Mononuclear cell (primary cell): ENCODE results near the gene SDR42E2. TPM values are rescaled to one million over a fixed set of nuclear protein-coding genes. Genes with fewer than 3 reads are reported as not detected.
A peak's percentile ranks its signal among the peaks of the same experiment; 100 is the strongest.
"Not testable (repeated sequence)": the region's sequence is repeated elsewhere in the genome, so short reads cannot be mapped to it uniquely, and the experiment has no call there.

Source experiments
- H3K27me3 ChIP-seq: 2 replicates; pipeline ENCODE4 v1.6.0; 2011; ENCODE audit warnings: low read length, control low read depth; ENCODE audit not compliant: insufficient read depth
- H3K4me1 ChIP-seq: 2 replicates; pipeline ENCODE4 v1.5.1; 2011; ENCODE audit warnings: mild to moderate bottlenecking, low read length, control low read depth; ENCODE audit not compliant: insufficient read depth
- H3K4me3 ChIP-seq: 2 replicates; pipeline ENCODE4 v1.5.1; 2011; ENCODE audit warnings: mild to moderate bottlenecking, low read length, moderate library complexity
- H3K9me3 ChIP-seq: 2 replicates; pipeline ENCODE4 v1.5.1; 2011; ENCODE audit warnings: low read depth, mild to moderate bottlenecking, control low read depth, low read length
- total RNA-seq: library from RNA; depleted of rRNA; stranded (reverse); fragments of >200 nt; gene quantifications from one replicate; pipeline ENCODE4 v1.2.3, GENCODE V29; 2012

The SDR42E2 gene
- total RNA-seq, 1 donor: 0.52 TPM

- Histone ChIP-seq H3K4me1 (peaks cover 64% of the 10 kb centered on the region), H3K9me3 (no peaks in the 10 kb centered on the region), H3K27me3 (no peaks in the 10 kb centered on the region), H3K4me3 (no peak overlapping the region)
These were observed 30.7 kb downstream of the SDR42E2 start for GRCh38 chr16:22193063-22193411.

DNA sequence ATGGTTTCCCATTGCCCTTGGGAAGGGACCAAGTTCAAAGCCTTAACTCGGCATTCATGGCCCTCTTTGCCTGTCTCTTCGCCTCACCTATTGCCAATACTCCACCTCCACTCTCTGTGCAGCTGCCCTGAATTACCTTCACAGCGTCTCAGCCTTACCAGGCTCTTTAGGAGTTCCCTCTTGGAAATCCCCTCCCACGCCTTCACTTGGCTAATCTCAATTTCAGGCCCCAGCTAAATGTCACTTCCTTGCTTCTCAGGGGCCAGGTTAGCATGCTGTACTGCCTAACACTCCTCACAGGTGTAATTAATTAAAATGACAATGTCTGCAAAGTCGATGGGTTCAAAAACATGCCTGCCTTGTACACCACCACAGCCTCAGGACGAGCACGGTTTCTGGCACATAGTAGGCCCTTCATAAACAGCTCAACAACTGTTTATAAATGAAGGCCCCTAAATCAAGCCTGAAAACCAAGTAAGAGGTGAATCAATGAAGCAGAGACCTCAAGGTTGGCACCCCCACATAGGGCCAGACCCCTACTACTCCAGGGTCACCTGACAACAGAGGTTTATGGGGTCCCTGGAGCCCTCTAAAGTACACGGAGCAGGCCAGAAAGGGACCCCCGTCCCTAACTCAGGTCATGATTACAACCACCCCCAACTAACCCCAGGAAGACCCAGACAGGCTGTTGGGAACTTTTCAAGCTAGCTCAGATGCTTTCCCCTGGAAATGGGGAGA lies 32.6 kb downstream of the SDR42E2 start:
- no peaks in the 10 kb centered on the region for H3K27me3 ChIP-seq
- no peak overlapping the region for H3K4me3 ChIP-seq
- no peaks in the 10 kb centered on the region for H3K9me3 ChIP-seq
- H3K4me1 ChIP-seq: peaks cover 45% of the 10 kb centered on the region

GRCh38 chr16:22195445-22195694 lies 33.1 kb downstream of the SDR42E2 start:
- no peaks in the 10 kb centered on the region for H3K9me3 ChIP-seq
- peaks cover 44% of the 10 kb centered on the region for H3K4me1 ChIP-seq
- H3K4me3 ChIP-seq: peak overlapping the region; percentile 51
- H3K27me3 ChIP-seq: no peaks in the 10 kb centered on the region

- Histone ChIP-seq H3K4me1 (peaks cover 44% of the 10 kb centered on the region), H3K27me3 (no peaks in the 10 kb centered on the region), H3K9me3 (no peaks in the 10 kb centered on the region), H3K4me3 (peak overlapping the region; percentile 51)
These were observed 33.6 kb downstream of the SDR42E2 start for GRCh38 chr16:22195695-22196558.

GRCh38 chr16:22196559-22197168 lies 34.4 kb downstream of the SDR42E2 start:
- not testable (repeated sequence) for H3K9me3 ChIP-seq, H3K27me3 ChIP-seq
- peak overlapping the region; percentile 51 for H3K4me3 ChIP-seq
- H3K4me1 ChIP-seq: peaks cover 41% of the 10 kb centered on the region

- peaks cover 21% of the 10 kb centered on the region for H3K4me1 ChIP-seq
- H3K27me3 ChIP-seq: no peaks in the 10 kb centered on the region
- no peaks in the 10 kb centered on the region for H3K9me3 ChIP-seq
- no peak overlapping the region for H3K4me3 ChIP-seq
These were observed 36.4 kb downstream of the SDR42E2 start for GRCh38 chr16:22198547-22199293.

GRCh38 chr16:22202261-22202637 lies 39.9 kb downstream of the SDR42E2 start:
- H3K9me3 ChIP-seq: no peaks in the 10 kb centered on the region
- H3K4me3 ChIP-seq: no peak overlapping the region
- H3K4me1 ChIP-seq: peaks cover 10% of the 10 kb centered on the region
- no peaks in the 10 kb centered on the region for H3K27me3 ChIP-seq

GRCh38 chr16:22203091-22203490 lies 40.8 kb downstream of the SDR42E2 start:
- Histone ChIP-seq H3K27me3 (no peaks in the 10 kb centered on the region), H3K9me3 (no peaks in the 10 kb centered on the region), H3K4me3 (no peak overlapping the region), H3K4me1 (peaks cover 18% of the 10 kb centered on the region)

DNA sequence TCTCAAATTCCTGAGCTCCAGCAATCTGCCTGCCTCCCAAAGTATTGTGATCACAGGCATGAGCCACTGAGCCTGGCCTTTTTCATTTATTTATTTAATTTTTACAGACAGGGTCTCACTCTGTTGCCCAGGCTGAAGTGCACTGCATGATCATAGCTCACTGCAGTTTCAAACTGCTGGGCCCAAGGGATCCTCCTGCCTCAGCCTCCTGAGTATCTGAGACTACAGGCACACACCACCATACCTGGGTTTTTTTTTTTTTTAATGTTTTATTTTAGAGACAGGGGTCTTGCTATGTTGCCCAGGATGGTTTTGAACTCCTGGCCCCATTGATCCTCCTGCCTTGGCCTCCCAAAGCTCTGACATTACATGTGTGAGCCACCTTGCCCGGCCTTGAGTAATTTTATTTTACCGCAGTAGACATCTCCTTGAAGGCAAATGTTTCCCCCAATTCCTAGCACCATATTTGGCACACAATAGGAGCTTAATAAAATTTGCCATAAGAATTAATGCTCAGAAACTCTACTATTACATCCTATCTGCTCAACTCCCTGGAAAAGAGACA lies 41.9 kb downstream of the SDR42E2 start:
- no peaks in the 10 kb centered on the region for H3K9me3 ChIP-seq
- H3K4me1 ChIP-seq: peaks cover 26% of the 10 kb centered on the region
- no peaks in the 10 kb centered on the region for H3K27me3 ChIP-seq
- H3K4me3 ChIP-seq: no peak overlapping the region

GRCh38 chr16:22205577-22206012 lies 43.3 kb downstream of the SDR42E2 start:
- Histone ChIP-seq H3K4me1 (peaks cover 34% of the 10 kb centered on the region), H3K4me3 (peak overlapping the region; percentile 69), H3K9me3 (no peaks in the 10 kb centered on the region), H3K27me3 (no peaks in the 10 kb centered on the region)

GRCh38 chr16:22206013-22206841 lies 43.9 kb downstream of the SDR42E2 start, which contains the start of gene EEF2K:
Gene EEF2K (plus strand): TSS chr16:22206278. CDS start chr16:22225730, 19,452 bp downstream.
- Histone ChIP-seq H3K4me1 (peaks cover 34% of the 10 kb centered on the region), H3K9me3 (no peaks in the 10 kb centered on the region), H3K27me3 (no peaks in the 10 kb centered on the region), H3K4me3 (peak within 1 kb of the TSS; percentile 69)

DNA sequence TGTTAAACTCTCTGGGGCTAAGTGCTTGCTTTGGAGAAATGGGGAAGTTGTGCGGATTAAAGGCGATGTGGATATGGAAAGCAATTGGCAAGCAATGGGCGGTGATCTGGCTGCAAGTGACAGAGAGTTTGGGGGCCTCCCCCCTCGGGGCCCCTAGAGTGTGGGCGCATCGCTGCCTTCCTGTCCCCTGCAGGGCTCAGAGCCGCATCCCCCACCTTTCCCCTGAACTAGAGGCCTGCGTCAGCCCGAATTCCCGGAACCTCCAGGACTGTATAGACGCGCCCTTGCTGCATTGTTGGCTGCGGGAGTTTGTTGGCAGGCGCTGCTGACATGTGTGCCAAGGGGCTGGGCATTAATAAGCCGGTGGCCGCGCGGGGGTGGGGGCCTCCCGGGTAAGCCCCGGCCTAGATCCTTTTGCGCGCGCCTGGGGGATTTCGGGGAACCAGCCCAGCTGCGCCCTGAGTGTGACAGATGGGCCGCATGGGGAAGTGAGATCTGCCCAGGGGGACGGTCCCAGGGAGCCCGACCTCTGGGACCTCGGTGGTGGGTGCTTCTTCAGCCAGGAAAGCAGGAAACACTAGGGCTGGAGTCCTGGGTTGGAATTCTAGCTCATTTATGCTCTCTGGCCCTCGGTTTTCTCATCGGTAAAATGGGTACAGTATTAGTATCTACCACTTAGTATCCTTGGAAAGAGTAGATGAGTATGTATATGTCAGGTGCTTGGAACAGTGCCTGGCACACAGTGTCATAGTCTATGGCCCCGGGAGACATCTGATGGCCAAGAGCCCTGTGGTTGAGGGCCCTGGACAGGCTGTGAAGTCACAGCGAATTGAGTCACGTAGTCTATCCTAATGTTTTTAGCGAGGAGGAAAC lies 44.8 kb downstream of the SDR42E2 start:
- H3K9me3 ChIP-seq: no peaks in the 10 kb centered on the region
- no peaks in the 10 kb centered on the region for H3K27me3 ChIP-seq
- peak overlapping the region; percentile 69 for H3K4me3 ChIP-seq
- H3K4me1 ChIP-seq: peaks cover 34% of the 10 kb centered on the region

DNA sequence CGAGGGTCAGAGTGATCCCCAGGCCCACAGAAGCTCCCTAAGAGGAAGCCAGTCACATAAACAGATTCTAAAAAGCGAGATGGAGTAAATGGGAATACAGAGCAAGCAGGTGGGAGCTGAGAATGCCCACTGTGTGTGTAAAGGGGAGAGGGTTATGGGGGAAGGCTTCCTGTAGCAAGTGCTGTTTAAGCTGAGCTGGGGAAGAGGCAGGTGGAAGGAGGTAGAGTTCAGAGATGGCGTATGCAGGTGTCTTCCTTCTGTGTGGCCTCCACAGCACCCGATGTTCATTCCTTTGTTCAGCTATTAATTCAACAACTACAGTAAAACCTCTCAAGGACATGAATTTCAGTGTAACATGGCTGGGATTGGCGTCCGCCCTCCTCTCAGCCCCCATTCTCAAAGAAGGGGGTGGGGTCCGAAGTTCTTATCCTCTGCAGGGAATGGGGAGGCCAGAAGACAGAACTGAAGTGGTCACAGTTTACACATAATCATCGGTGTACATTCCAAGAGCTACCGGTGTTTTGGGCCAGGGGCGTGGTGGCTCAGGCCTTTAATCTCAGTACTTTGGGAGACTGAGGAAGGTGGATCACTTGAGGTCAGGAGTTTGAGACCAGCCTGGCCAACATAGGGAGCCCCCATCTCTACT lies 45.5 kb downstream of the SDR42E2 start:
- Histone ChIP-seq H3K4me1 (peaks cover 34% of the 10 kb centered on the region), H3K27me3 (no peaks in the 10 kb centered on the region), H3K4me3 (no peak overlapping the region), H3K9me3 (no peaks in the 10 kb centered on the region)
